Endodermal cell (in vitro differentiated cells): ENCODE results near the gene RHEBL1. TPM values are rescaled to one million over a fixed set of nuclear protein-coding genes. Genes with fewer than 3 reads are reported as not detected.
A peak's percentile ranks its signal among the peaks of the same experiment; 100 is the strongest.

Experiments used
- DNase-seq: peaks from one replicate; pipeline ENCODE4 v3.0.0-alpha.2; 2017
- H3K27ac ChIP-seq: 2 replicates; pipeline ENCODE4 v1.5.1; 2013; ENCODE audit warnings: mild to moderate bottlenecking, low read depth, low read length, moderate library complexity
- H3K27me3 ChIP-seq: 2 replicates; pipeline ENCODE4 v1.6.1; 2013; ENCODE audit warnings: mild to moderate bottlenecking, low read length, moderate library complexity; ENCODE audit not compliant: insufficient read depth, control insufficient read depth, poor library complexity, severe bottlenecking
- H3K36me3 ChIP-seq: 2 replicates; pipeline ENCODE4 v1.7.0; 2013; ENCODE audit warnings: mild to moderate bottlenecking, low read length, moderate library complexity; ENCODE audit not compliant: control insufficient read depth, insufficient read depth
- H3K4me1 ChIP-seq: one replicate; pipeline ENCODE4 v1.7.0; 2013; ENCODE audit warnings: low read length; ENCODE audit not compliant: control insufficient read depth, insufficient read depth
- H3K4me3 ChIP-seq: 2 replicates; pipeline ENCODE4 v1.5.1; 2013; ENCODE audit warnings: mild to moderate bottlenecking, low read length, moderate library complexity
- H3K9ac ChIP-seq: 2 replicates; pipeline ENCODE4 v1.6.1; 2013; ENCODE audit warnings: mild to moderate bottlenecking, low read length, moderate library complexity; ENCODE audit not compliant: poor library complexity, severe bottlenecking; ENCODE audit errors: extremely low read depth
- H3K9me3 ChIP-seq: 2 replicates; pipeline ENCODE4 v1.6.1; 2013; ENCODE audit warnings: mild to moderate bottlenecking, low read length, moderate library complexity; ENCODE audit not compliant: control insufficient read depth
- H3K27ac Mint-ChIP-seq: 2 replicates; pipeline ENCODE4 v1.8.0; 2020; ENCODE audit warnings: mixed read lengths
- H3K27me3 Mint-ChIP-seq: 2 replicates; pipeline ENCODE4 v1.8.0; 2021; ENCODE audit warnings: mild to moderate bottlenecking, mixed read lengths; ENCODE audit not compliant: insufficient read depth
- H3K36me3 Mint-ChIP-seq: 2 replicates; pipeline ENCODE4 v1.8.0; 2020; ENCODE audit warnings: low read depth, mixed read lengths
- H3K4me1 Mint-ChIP-seq: 2 replicates; pipeline ENCODE4 v1.8.0; 2020; ENCODE audit warnings: mixed read lengths
- H3K4me3 Mint-ChIP-seq: 2 replicates; pipeline ENCODE4 v1.8.0; 2020; ENCODE audit warnings: mild to moderate bottlenecking, moderate library complexity, mixed read lengths
- H3K9me3 Mint-ChIP-seq: 2 replicates; pipeline ENCODE4 v1.8.0; 2020; ENCODE audit warnings: mild to moderate bottlenecking, mixed read lengths
- CTCF ChIP-seq: fragments of 200-600 bp; sonication (generic); conservative IDR thresholded peaks from 2 replicates; pipeline ENCODE4 v1.5.0; 2021; ENCODE audit warnings: antibody characterized with exemption, mild to moderate bottlenecking
- WGBS, 2 experiments: methylation state at CpG; one replicate each; pipeline versions ENCODE4 v1.1.5 to v1.1.7; 2013; ENCODE audit warnings: missing lambda C conversion rate in 2 of 2, mixed read lengths in 1 of 2; ENCODE audit not compliant: insufficient coverage in 1 of 2, insufficient read length in 1 of 2; 5-methylcytosine and 5-hydroxymethylcytosine counted together
- total RNA-seq, 2 donors: library from RNA; stranded (reverse); fragmentation: NEBNext Ultra II Directional in 1 of 2; extraction: Animal tissue kit (Norgen Biotek cat#: 25700) in 1 of 2; gene quantifications; 2 replicates in 1 of 2; 3 replicates in 1 of 2; pipeline ENCODE4 v1.2.1, GENCODE V29; 2021

The RHEBL1 gene
- total RNA-seq, 2 donors from 2014 or later = 2.5 to 3.2 TPM

GRCh38 chr12:49089821-49090773 lies 20.3 kb upstream of the RHEBL1 start:
- Histone ChIP-seq H3K27ac (no peak overlapping the region), H3K4me1 (peaks cover 9% of the 10 kb centered on the region), H3K4me3 (peak overlapping the region; percentile 61), H3K9ac (no peak overlapping the region), H3K9me3 (no peaks in the 10 kb centered on the region), H3K27me3 (peaks cover 95% of the 10 kb centered on the region), H3K36me3 (no peaks in the 10 kb centered on the region)
- Mint-ChIP-seq H3K27ac (no peak overlapping the region), H3K36me3 (peaks cover 2% of the 10 kb centered on the region), H3K4me1 (peaks cover 18% of the 10 kb centered on the region), H3K4me3 (peak overlapping the region; percentile 32), H3K27me3 (peaks cover 95% of the 10 kb centered on the region), H3K9me3 (no peaks in the 10 kb centered on the region)
- DNase-seq = peak; percentile 80
- peak; percentile 63 for TF ChIP-seq CTCF
- WGBS, 2 experiments = 8 to 9% methylated on average over 58 to 88 of the region's 88 CpGs

- Histone ChIP-seq H3K9me3 (peaks cover 5% of the 10 kb centered on the region), H3K27ac (no peak overlapping the region), H3K4me3 (no peak overlapping the region), H3K27me3 (peaks cover 90% of the 10 kb centered on the region), H3K36me3 (no peaks in the 10 kb centered on the region), H3K4me1 (peaks cover 5% of the 10 kb centered on the region), H3K9ac (no peak overlapping the region)
- Mint-ChIP-seq H3K27me3 (peaks cover 92% of the 10 kb centered on the region), H3K36me3 (no peaks in the 10 kb centered on the region), H3K9me3 (no peaks in the 10 kb centered on the region), H3K4me1 (peaks cover 14% of the 10 kb centered on the region), H3K4me3 (no peak overlapping the region), H3K27ac (no peak overlapping the region)
- no peak for DNase-seq
- 72% methylated on average over 6 of the region's 6 CpGs; no CpG with 5 or more reads in 1 of the 2 experiments for whole genome bisulfite sequencing, 2 experiments
- no peak for TF ChIP-seq CTCF
Measured at GRCh38 chr12:49088932-49089330, 19.2 kb upstream of the RHEBL1 start.

GRCh38 chr12:49088150-49088931 lies 18.6 kb upstream of the RHEBL1 start:
- Histone ChIP-seq H3K27me3 (peaks cover 84% of the 10 kb centered on the region), H3K4me3 (no peak overlapping the region), H3K36me3 (no peaks in the 10 kb centered on the region), H3K9ac (no peak overlapping the region), H3K27ac (no peak overlapping the region), H3K9me3 (peaks cover 5% of the 10 kb centered on the region), H3K4me1 (peaks cover 5% of the 10 kb centered on the region)
- H3K27ac Mint-ChIP-seq = no peak overlapping the region
- peaks cover 86% of the 10 kb centered on the region for H3K27me3 Mint-ChIP-seq
- peak; percentile 93 for DNase-seq
- H3K4me1 Mint-ChIP-seq = peaks cover 14% of the 10 kb centered on the region
- TF ChIP-seq CTCF = peak; percentile 94
- peak overlapping the region; percentile 15 for H3K4me3 Mint-ChIP-seq
- no peaks in the 10 kb centered on the region for H3K36me3 Mint-ChIP-seq
- WGBS, 2 experiments = 8 to 9% methylated on average over 5 to 18 of the region's 18 CpGs
- no peaks in the 10 kb centered on the region for H3K9me3 Mint-ChIP-seq
